ENCODE results near the gene SERPINA4. TPM values are rescaled to one million over a fixed set of nuclear protein-coding genes. Genes with fewer than 3 reads are reported as not detected.

Gene SERPINA4
- total RNA-seq, 2 donors from 2014 or later, result 0.37 TPM; not detected in 1

GRCh38 chr14:94588311-94588710 is 27.1 kb downstream of the SERPINA4 start:
- Histone ChIP-seq H3K36me3 (no peaks in the 10 kb centered on the region), H3K4me1 (no peaks in the 10 kb centered on the region), H3K4me3 (no peak overlapping the region), H3K27me3 (no peaks in the 10 kb centered on the region), H3K27ac (no peak overlapping the region), H3K9ac (ENCODE audit: low read depth in 2 of 2, low read length in 2 of 2) (no peak overlapping the region), H3K9me3 (no peaks in the 10 kb centered on the region)
- TF ChIP-seq, protein P1, sequence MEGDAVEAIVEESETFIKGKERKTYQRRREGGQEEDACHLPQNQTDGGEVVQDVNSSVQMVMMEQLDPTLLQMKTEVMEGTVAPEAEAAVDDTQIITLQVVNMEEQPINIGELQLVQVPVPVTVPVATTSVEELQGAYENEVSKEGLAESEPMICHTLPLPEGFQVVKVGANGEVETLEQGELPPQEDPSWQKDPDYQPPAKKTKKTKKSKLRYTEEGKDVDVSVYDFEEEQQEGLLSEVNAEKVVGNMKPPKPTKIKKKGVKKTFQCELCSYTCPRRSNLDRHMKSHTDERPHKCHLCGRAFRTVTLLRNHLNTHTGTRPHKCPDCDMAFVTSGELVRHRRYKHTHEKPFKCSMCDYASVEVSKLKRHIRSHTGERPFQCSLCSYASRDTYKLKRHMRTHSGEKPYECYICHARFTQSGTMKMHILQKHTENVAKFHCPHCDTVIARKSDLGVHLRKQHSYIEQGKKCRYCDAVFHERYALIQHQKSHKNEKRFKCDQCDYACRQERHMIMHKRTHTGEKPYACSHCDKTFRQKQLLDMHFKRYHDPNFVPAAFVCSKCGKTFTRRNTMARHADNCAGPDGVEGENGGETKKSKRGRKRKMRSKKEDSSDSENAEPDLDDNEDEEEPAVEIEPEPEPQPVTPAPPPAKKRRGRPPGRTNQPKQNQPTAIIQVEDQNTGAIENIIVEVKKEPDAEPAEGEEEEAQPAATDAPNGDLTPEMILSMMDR (IDR thresholded peaks at IDR 0.05), result no peak
- intact Hi-C loops (cut with DNase I), result no loop called here
- DNase-seq, result no peak

DNA sequence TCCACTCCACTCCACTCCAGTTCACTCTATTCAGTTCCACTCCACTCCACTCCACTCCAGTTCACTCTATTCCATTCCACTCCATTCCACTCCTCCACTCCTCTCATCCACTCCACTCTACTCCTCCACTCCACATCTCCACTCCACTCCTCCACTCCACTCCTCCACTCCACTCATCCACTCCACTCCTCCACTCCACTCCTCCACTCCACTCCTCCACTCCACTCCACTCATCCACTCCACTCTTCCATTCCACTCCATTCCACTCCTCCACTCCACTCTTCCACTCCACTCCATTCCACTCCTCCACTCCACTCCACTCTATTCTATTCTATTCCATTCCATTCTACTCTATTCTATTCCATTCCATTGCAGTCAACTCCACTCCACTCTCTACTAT is 29.8 kb downstream of the SERPINA4 start:
- Histone ChIP-seq H3K36me3 (no peaks in the 10 kb centered on the region), H3K4me1 (no peaks in the 10 kb centered on the region), H3K27ac (no peak overlapping the region), H3K9ac (ENCODE audit: low read depth in 2 of 2, low read length in 2 of 2) (no peak overlapping the region), H3K27me3 (no peaks in the 10 kb centered on the region), H3K9me3 (no peaks in the 10 kb centered on the region), H3K4me3 (no peak overlapping the region)
- TF ChIP-seq, protein P1 (IDR thresholded peaks at IDR 0.05), result no peak
- no peak for DNase-seq
- intact Hi-C loops (cut with DNase I), result no loop called here

- H3K36me3 ChIP-seq, result no peaks in the 10 kb centered on the region
Measured at GRCh38 chr14:94591871-94592270, 30.6 kb downstream of the SERPINA4 start.

DNA sequence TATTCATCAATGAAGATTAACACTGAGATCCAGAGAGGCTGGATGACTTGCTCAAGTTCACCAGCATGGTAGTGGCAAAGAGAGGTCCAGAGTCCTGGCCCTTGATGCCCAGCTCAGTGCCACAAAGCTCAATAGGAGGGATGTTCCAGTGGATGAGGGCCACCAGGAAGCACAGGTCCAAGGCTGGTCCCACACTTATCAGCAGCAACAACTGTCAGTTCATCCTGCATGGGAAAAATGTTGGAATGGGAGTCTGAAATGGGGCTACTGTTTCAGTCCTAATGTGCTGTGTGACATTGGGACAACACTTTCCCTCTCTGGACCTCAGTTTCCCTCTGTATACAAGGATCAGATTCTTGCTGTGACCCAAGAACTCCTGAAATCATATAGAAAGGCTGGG is 31.2 kb downstream of the SERPINA4 start:
- Histone ChIP-seq H3K36me3 (no peaks in the 10 kb centered on the region), H3K9ac (ENCODE audit: low read depth in 2 of 2, low read length in 2 of 2) (no peak overlapping the region), H3K4me3 (no peak overlapping the region), H3K27ac (no peak overlapping the region), H3K27me3 (no peaks in the 10 kb centered on the region), H3K9me3 (no peaks in the 10 kb centered on the region), H3K4me1 (no peaks in the 10 kb centered on the region)
- TF ChIP-seq, protein P1 (IDR thresholded peaks at IDR 0.05), result no peak
- DNase-seq, result no peak
- intact Hi-C loops (cut with DNase I), result no loop called here

More at GRCh38 chr14:94591871-94592270, 30.6 kb downstream of the SERPINA4 start:
- TF ChIP-seq, protein P1 (IDR thresholded peaks at IDR 0.05), result no peak
- Histone ChIP-seq H3K27me3 (no peaks in the 10 kb centered on the region), H3K4me3 (no peak overlapping the region), H3K9ac (ENCODE audit: low read depth in 2 of 2, low read length in 2 of 2) (no peak overlapping the region), H3K4me1 (no peaks in the 10 kb centered on the region), H3K27ac (no peak overlapping the region), H3K9me3 (no peaks in the 10 kb centered on the region)
- intact Hi-C loops (cut with DNase I), result no loop called here
- no peak for DNase-seq

DNA sequence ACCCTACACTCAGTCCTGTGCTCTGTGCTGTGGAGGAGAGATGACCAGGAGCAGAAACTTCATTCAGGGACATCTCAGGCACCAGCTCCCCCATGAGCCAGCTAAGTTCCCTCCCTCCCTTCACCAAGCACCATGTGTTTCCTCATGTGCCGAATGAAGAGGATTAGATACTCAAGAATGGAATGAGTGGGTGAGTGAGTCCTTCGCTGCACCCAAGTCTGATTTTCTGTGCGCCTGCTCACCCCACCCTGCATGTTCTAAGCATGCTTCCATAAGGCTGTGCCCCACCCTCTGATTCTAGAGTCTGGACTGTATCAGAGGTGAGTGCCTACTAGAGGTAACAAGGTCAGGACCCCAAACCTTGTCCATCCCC is 32.1 kb downstream of the SERPINA4 start:
- DNase-seq, result no peak
- Histone ChIP-seq H3K4me3 (no peak overlapping the region), H3K9ac (ENCODE audit: low read depth in 2 of 2, low read length in 2 of 2) (no peak overlapping the region), H3K36me3 (no peaks in the 10 kb centered on the region), H3K27me3 (no peaks in the 10 kb centered on the region), H3K27ac (no peak overlapping the region), H3K4me1 (no peaks in the 10 kb centered on the region), H3K9me3 (no peaks in the 10 kb centered on the region)
- TF ChIP-seq, protein P1 (IDR thresholded peaks at IDR 0.05), result no peak
- intact Hi-C loops (cut with DNase I), result no loop called here
